Ovary (tissue), 9 donors: ENCODE data around the gene CACNA2D4. TPM values are rescaled to one million over a fixed set of nuclear protein-coding genes. Genes with fewer than 3 reads are reported as not detected.

ENCODE experiments used
- DNase-seq, 5 donors: peaks; one replicate each; pipeline ENCODE4 v3.0.0-alpha.2; 2019 to 2020
- H3K27ac ChIP-seq, 2 donors: fragments of 200-600 bp; one replicate each; pipeline versions ENCODE4 v1.5.1 to v1.8.0; 2019 to 2022
- H3K27me3 ChIP-seq: fragments of 200-600 bp; one replicate; pipeline ENCODE4 v1.8.0; 2022
- H3K36me3 ChIP-seq: fragments of 200-600 bp; sonication (generic); one replicate; pipeline ENCODE4 v1.5.1; 2019
- H3K4me1 ChIP-seq: one replicate; pipeline ENCODE4 v1.8.1; 2013; ENCODE audit warnings: mild to moderate bottlenecking, moderate library complexity; ENCODE audit not compliant: insufficient read depth
- H3K4me3 ChIP-seq: fragments of 200-600 bp; sonication (generic); one replicate; pipeline ENCODE4 v1.5.1; 2017
- H3K9me3 ChIP-seq, 2 donors: fragments of 200-600 bp in 1 of 2; sonication (generic) in 1 of 2; one replicate each; pipeline versions ENCODE4 v1.5.1 to v1.8.1; 2013 to 2019; ENCODE audit warnings: mild to moderate bottlenecking in 1 of 2, moderate library complexity in 1 of 2
- CTCF ChIP-seq, 3 donors: fragments of 450-650 bp in 2 of 3; fragments of 200-600 bp in 1 of 3; IDR thresholded peaks; one replicate each; pipeline versions ENCODE4 v1.5.1 to v1.8.0; 2016 to 2022; ENCODE audit warnings: antibody characterized with exemption in 3 of 3, mild to moderate bottlenecking in 1 of 3
- EP300 ChIP-seq: sonication (generic); formaldehyde crosslinking; IDR thresholded peaks from one replicate; pipeline ENCODE4 v1.6.1; 2017; ENCODE audit warnings: antibody characterized with exemption
- POLR2A ChIP-seq: fragments of 450-650 bp; IDR thresholded peaks from one replicate; pipeline ENCODE4 v1.6.1; 2017; ENCODE audit warnings: antibody characterized with exemption, mild to moderate bottlenecking, moderate library complexity
- WGBS, 3 donors: extraction: QIAGEN DNeasy Blood & Tissue Kit in 1 of 3; methylation state at CpG; one replicate each; pipeline versions ENCODE4 v1.1.5 to v1.1.7; 2013 to 2017; 5-methylcytosine and 5-hydroxymethylcytosine counted together
- intact Hi-C, 4 donors: fragments of 100-400 bp; cut with DNase I; formaldehyde crosslinking; loops; one replicate each; pipeline versions ENCODE4 v1.11.0 to v1.15.1; 2022 to 2023
- polyA plus RNA-seq, 2 donors: library from polyadenylated mRNA; stranded (reverse); fragments of 200-250 nt in 1 of 2; fragments of 350-450 nt in 1 of 2; fragmentation: Illumina TruSeq in 1 of 2; extraction: RNeasy Lipid Tissue Mini Kit (QIAGEN cat#74804) in 1 of 2; gene quantifications; one replicate each; pipeline ENCODE4 v1.2.3, GENCODE V29; 2013 to 2014
- total RNA-seq, 7 donors: library from RNA; depleted of rRNA in 2 of 7; stranded (reverse); fragments of >200 nt in 2 of 7; fragmentation: NEBNext Ultra II Directional in 3 of 7; extraction: Animal tissue kit (Norgen Biotek cat#: 25700) in 3 of 7; gene quantifications; one replicate each; pipeline versions ENCODE4 v1.1.0 to v1.2.4, GENCODE V29; 2016 to 2023
- donor health status: DM: no; HTN: no; CAD: no; lungs with moderate emphysema.
- donor health status: DM: no; HTN: no; CAD: no.
- donor health status: Bipolar disorder and iron deficiency.
- donor health status: DM: yes; HTN: yes; CAD: no.
- donor health status: DM: no; HTN: no; CAD: no.
- donor health status: DM: yes; HTN: yes; CAD: no.

Gene CACNA2D4
- total and polyA plus RNA-seq, 9 donors, result 2.1 to 6.8 (median 3.2) TPM

- Histone ChIP-seq H3K36me3 (no peaks in the 10 kb centered on the region), H3K27ac (no peak overlapping the region), H3K27me3 (no peaks in the 10 kb centered on the region), H3K4me3 (no peak overlapping the region), H3K4me1 (peaks cover 3% of the 10 kb centered on the region), H3K9me3 (no peaks in the 10 kb centered on the region)
- intact Hi-C loops, result loop anchor here (5.0 to 10.0 kb wide), 6 partner anchors 142 to 788 kb away; no protein-coding TSS in a partner anchor
- 82 to 88% (median 86%) methylated on average over 15 of the region's 15 CpGs for WGBS, 3 donors
- no peak for DNase-seq
- TF ChIP-seq POLR2A (no peak), CTCF (IDR thresholded peaks at IDR 0.05) (no peak), EP300 (no peak)
Measured at GRCh38 chr12:1794440-1795090, 123.9 kb downstream of the CACNA2D4 start.

GRCh38 chr12:1793426-1794210 is 124.8 kb downstream of the CACNA2D4 start:
- no peak overlapping the region for H3K4me3 ChIP-seq
- no peak for TF ChIP-seq CTCF (IDR thresholded peaks at IDR 0.05)
- TF ChIP-seq EP300, result no peak
- no peak for TF ChIP-seq POLR2A
- H3K9me3 ChIP-seq, result no peaks in the 10 kb centered on the region
- DNase-seq, result no peak
- no peaks in the 10 kb centered on the region for H3K36me3 ChIP-seq
- H3K27ac ChIP-seq, result no peak overlapping the region
- WGBS, 3 donors, result 84 to 89% (median 88%) methylated on average over 26 of the region's 26 CpGs
- intact Hi-C loops, result loop anchor here in 3 of 4 donors (2.0 to 10.0 kb wide), 4 partner anchors 141 to 481 kb away; no protein-coding TSS in a partner anchor
- H3K4me1 ChIP-seq, result peaks cover 3% of the 10 kb centered on the region
- H3K27me3 ChIP-seq, result no peaks in the 10 kb centered on the region

GRCh38 chr12:1792406-1792805 is 126.0 kb downstream of the CACNA2D4 start:
- H3K9me3 ChIP-seq, result no peaks in the 10 kb centered on the region
- no peak overlapping the region for H3K4me3 ChIP-seq
- 69 to 80% (median 78%) methylated on average over 6 of the region's 6 CpGs for WGBS, 3 donors
- DNase-seq, result no peak
- intact Hi-C loops, result loop anchor here in 3 of 4 donors (2.0 to 10.0 kb wide), 4 partner anchors 140 to 482 kb away; no protein-coding TSS in a partner anchor
- H3K36me3 ChIP-seq, result no peaks in the 10 kb centered on the region
- H3K27ac ChIP-seq, result no peak overlapping the region
- H3K27me3 ChIP-seq, result no peaks in the 10 kb centered on the region
- H3K4me1 ChIP-seq, result peaks cover 3% of the 10 kb centered on the region
- TF ChIP-seq POLR2A (no peak), CTCF (IDR thresholded peaks at IDR 0.05) (no peak), EP300 (no peak)

GRCh38 chr12:1791104-1791841 is 127.2 kb downstream of the CACNA2D4 start:
- intact Hi-C loops, result loop anchor here in 3 of 4 donors (2.0 to 10.0 kb wide), 5 partner anchors 138 to 484 kb away; no protein-coding TSS in a partner anchor
- TF ChIP-seq EP300 (no peak), CTCF (IDR thresholded peaks at IDR 0.05) (peak; percentile 55 to 92 (median 83)), POLR2A (no peak)
- Histone ChIP-seq H3K27me3 (no peaks in the 10 kb centered on the region), H3K4me3 (no peak overlapping the region), H3K9me3 (no peaks in the 10 kb centered on the region), H3K27ac (no peak overlapping the region), H3K36me3 (no peaks in the 10 kb centered on the region), H3K4me1 (peaks cover 3% of the 10 kb centered on the region)
- 34 to 50% (median 48%) methylated on average over 10 of the region's 10 CpGs for WGBS, 3 donors
- peak in 4 of 5 donors; percentile 58 to 79 (median 71) for DNase-seq
